ENCODE results near the gene PTPRG. TPM values are rescaled to one million over a fixed set of nuclear protein-coding genes. Genes with fewer than 3 reads are reported as not detected.
A peak's percentile ranks its signal among the peaks of the same experiment; 100 is the strongest.

The PTPRG gene
- total and polyA plus RNA-seq, 2 experiments from 2014 or later = 24.4 to 131 TPM

DNA sequence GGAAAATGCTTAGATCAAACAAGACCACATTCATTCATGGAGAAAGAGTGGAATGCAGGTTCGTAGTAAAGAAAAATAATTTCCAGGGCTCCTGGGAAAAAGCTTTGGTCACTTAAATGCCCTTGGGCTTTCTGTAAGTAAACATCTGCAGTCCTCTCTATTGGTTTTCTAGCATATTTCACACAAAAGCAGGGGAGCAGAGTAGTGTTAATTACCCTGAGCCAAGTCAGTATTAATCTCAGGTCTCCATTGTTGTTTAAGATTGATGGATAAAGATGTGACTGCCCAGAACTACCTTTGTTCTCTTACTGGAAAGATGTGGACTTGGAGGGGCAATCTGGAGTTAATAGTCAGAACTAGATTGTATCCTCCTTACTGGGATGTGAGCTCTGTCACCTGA lies 242.6 kb downstream of the PTPRG start (continued):
- no peak for TF ChIP-seq ZNF462 (CRISPR knock-in tag; IDR thresholded peaks at IDR 0.05)
- TF ChIP-seq JUNB (IDR thresholded peaks at IDR 0.05; ENCODE audit: unreplicated experiment) = no peak
- TF ChIP-seq POLR2AphosphoS5 (IDR thresholded peaks at IDR 0.05; ENCODE audit: low read depth) = no peak
- no peak for TF ChIP-seq ETS1 (IDR thresholded peaks at IDR 0.05)
- no peak for TF ChIP-seq CTCF (conservative IDR thresholded peaks at IDR 0.05; ENCODE audit: low read depth in 2 of 2)

DNA sequence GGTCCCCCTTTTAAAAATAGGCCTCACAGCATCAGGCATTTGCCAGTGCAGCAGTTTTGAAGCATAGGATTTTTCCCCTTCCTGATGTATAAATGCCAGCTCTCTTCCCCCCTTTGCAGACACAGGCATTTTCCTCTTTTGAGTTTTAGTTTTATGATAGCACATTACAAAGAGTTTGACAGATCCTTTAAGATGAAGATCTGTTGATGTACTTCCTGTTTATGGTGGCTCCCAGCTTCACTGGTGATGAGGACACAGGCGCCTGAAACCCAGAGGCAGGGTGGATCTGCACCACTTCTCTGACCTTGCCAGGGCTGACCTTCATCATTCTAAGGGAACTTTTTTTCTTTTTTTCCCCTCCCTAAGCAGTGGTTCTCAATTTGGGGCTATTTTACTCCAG lies 243.4 kb downstream of the PTPRG start:
- no peak overlapping the region for H3K4me2 ChIP-seq
- ATAC-seq (no peak), DNase-seq (ENCODE audit: low spot score) (no peak)
- H3K27ac Mint-ChIP-seq = peak overlapping the region; percentile 49; the same call in 1 of the 2 replicates
- no peaks in the 10 kb centered on the region for H3K36me3 ChIP-seq (ENCODE audit: insufficient read depth)
- H4K20me1 ChIP-seq (replicated peaks; ENCODE audit: insufficient read depth) = peaks cover 19% of the 10 kb centered on the region
- peak overlapping the region; percentile 74; the same call in 1 of the 2 replicates for H3K27ac ChIP-seq (ENCODE audit: low read depth)
- no peak overlapping the region for H3K4me3 ChIP-seq
- no peak overlapping the region for H3K4me3 Mint-ChIP-seq
- no peaks in the 10 kb centered on the region for H3K9me3 Mint-ChIP-seq
- no peaks in the 10 kb centered on the region for H3K27me3 ChIP-seq (ENCODE audit: insufficient read depth)
- H3K9me2 ChIP-seq (ENCODE audit: insufficient read depth) = no peaks in the 10 kb centered on the region
- no peak overlapping the region for H2AFZ ChIP-seq
- H3K36me3 Mint-ChIP-seq (ENCODE audit: low read depth) = peaks cover 3% of the 10 kb centered on the region; the same call in 2 of the 3 replicates
- peaks cover 98% of the 10 kb centered on the region for H3K79me2 ChIP-seq (replicated peaks; ENCODE audit: insufficient read depth)
- no peaks in the 10 kb centered on the region for H3F3A ChIP-seq (replicated peaks; ENCODE audit: low read depth)
- H3K4me1 ChIP-seq (ENCODE audit: insufficient read depth) = peaks cover 51% of the 10 kb centered on the region
- peaks cover 4% of the 10 kb centered on the region for H3K27me3 Mint-ChIP-seq (ENCODE audit: insufficient read depth, low read depth, poor library complexity)
- peaks cover 64% of the 10 kb centered on the region for H3K4me1 Mint-ChIP-seq
- no peak for TF ChIP-seq ZNF114 (CRISPR knock-in tag; IDR thresholded peaks at IDR 0.05)
- no peak for TF ChIP-seq CREB1 (CRISPR knock-in tag; IDR thresholded peaks at IDR 0.05; ENCODE audit: low read depth)
- TF ChIP-seq, protein P1, sequence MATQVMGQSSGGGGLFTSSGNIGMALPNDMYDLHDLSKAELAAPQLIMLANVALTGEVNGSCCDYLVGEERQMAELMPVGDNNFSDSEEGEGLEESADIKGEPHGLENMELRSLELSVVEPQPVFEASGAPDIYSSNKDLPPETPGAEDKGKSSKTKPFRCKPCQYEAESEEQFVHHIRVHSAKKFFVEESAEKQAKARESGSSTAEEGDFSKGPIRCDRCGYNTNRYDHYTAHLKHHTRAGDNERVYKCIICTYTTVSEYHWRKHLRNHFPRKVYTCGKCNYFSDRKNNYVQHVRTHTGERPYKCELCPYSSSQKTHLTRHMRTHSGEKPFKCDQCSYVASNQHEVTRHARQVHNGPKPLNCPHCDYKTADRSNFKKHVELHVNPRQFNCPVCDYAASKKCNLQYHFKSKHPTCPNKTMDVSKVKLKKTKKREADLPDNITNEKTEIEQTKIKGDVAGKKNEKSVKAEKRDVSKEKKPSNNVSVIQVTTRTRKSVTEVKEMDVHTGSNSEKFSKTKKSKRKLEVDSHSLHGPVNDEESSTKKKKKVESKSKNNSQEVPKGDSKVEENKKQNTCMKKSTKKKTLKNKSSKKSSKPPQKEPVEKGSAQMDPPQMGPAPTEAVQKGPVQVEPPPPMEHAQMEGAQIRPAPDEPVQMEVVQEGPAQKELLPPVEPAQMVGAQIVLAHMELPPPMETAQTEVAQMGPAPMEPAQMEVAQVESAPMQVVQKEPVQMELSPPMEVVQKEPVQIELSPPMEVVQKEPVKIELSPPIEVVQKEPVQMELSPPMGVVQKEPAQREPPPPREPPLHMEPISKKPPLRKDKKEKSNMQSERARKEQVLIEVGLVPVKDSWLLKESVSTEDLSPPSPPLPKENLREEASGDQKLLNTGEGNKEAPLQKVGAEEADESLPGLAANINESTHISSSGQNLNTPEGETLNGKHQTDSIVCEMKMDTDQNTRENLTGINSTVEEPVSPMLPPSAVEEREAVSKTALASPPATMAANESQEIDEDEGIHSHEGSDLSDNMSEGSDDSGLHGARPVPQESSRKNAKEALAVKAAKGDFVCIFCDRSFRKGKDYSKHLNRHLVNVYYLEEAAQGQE (IDR thresholded peaks at IDR 0.05; ENCODE audit: unreplicated experiment) = no peak
- no peak for TF ChIP-seq JUNB (IDR thresholded peaks at IDR 0.05; ENCODE audit: unreplicated experiment)
- TF ChIP-seq EZH2phosphoT487 (IDR thresholded peaks at IDR 0.05; ENCODE audit: unreplicated experiment) = no peak
- no peak for TF ChIP-seq POLR2AphosphoS5 (IDR thresholded peaks at IDR 0.05; ENCODE audit: low read depth)
- no peak for TF ChIP-seq STAT1 (IDR thresholded peaks at IDR 0.05; ENCODE audit: unreplicated experiment)
- no peak for TF ChIP-seq ZNF331 (CRISPR knock-in tag; IDR thresholded peaks at IDR 0.05; ENCODE audit: low read depth)
- TF ChIP-seq EZH2 (IDR thresholded peaks at IDR 0.05; ENCODE audit: low read depth, unreplicated experiment) = no peak
- no peak for TF ChIP-seq NANOG (IDR thresholded peaks at IDR 0.05; ENCODE audit: borderline replicate concordance)

All from GM23338 (cell line).